Stimulated activated CD4-positive, alpha-beta T cell treated with anti-CD3 and anti-CD28 coated beads, Interleukin-2, amount 100 ng/mL, for 48 hours (primary cell): ENCODE results near the gene RAB27B.

Experiments
- DNase-seq, 2 donors: peaks; one replicate each; pipeline ENCODE4 v3.0.0-alpha.2; 2020

Gene RAB27B

DNA sequence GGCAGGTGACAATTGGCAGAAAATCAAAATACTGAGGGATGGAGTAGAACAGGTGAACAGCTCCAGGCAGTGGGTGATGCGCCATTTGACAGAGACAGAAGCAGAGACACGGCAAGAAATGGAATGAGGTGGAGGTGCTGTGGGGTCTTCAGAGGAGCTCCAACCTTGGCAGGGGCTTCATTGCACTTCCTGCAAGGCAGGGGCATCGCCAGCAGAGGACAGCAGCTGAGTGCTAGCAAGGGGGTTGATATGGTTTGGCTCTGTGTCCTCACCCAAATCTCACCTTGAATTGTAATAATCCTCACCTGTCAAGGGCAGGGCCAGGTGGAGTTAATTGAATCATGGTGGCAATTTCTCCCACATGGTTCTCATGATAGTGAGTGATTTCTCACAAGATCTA is 88.2 kb downstream of the RAB27B start:
- DNase-seq, result no peak

DNA sequence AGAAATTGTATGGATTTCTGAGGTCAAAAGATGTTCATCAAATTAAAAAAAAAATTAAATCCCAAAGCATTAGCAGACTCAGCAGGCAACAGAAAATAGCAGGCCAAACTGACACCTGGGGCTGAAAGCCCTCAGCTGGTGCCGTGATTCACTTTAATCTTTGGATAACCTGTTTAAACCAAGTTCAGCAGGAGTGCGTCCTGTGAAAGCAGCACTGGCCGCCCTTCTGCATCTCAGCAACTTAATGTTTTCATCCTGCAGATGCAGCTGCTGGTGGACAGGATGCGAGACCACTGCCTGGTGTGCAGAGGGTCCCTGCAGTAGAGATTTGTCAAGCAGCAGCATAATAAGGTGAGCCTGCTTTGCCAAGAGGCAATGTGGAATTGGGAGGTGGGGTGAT is 89.8 kb downstream of the RAB27B start:
- DNase-seq, result no peak

DNA sequence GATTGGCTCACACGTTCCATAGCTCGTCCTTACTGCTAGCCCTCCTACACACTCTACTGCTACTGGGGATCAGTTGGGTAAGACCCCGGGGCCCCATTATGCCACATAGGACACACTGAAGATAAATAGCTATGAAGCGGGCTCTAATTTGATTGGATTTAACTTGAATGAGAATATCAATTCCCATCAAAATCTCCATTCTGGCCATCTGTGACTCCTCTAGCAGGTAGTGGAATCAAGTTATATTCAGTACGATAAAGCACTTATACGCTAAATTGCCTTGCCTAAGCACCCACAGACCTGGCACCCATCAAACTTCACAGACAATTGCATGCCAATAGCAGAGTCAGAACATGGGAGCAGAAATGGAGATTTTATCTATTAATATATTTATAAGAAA is 91.1 kb downstream of the RAB27B start:
- no peak for DNase-seq

DNA sequence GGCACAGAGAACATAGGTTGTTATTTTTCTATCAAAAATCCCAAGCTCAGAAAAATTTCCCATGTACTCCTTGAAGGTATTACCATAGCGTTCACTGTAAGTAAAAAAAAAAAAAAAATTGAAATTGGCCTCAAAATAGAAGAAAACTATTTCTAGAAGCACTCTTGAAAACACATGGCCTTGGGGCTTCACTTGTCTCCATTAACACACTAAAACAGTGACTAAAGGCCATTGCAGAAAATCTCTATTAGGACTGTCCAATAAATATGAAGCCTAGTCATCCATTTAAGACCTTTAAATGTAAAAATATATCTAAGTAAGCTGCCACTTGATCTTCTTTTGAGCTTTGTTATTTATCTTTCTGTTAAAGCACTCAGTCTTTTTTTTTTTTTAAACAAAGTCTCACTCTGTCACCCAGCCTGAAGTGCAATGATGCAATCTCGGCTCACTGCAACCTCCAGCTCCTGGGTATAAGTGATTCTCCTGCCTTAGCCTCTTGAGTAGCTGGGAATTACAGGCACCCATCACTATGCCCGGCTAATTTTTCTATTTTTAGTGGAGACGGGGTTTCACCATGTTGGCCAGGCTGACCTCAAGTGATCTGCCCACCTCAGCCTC is 95.2 kb downstream of the RAB27B start:
- DNase-seq, result no peak

DNA sequence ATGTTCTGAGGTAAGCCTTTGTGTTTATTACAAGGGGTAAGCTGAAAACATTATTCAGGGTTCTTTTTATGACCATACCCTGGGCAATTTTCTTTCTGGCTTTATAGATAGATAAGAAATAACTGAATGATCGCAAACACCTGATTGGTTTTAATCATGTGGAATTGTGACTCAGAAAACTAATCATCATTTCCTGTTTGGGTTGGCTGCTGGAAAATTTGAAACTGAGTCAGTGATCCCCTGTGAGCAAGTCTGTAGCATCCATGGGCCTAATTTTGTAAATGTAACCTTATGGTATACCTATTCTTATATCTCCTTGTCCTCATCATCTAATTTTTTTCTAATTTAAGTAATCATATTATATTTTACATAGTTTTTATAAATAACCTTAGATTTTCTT is 96.7 kb downstream of the RAB27B start:
- no peak for DNase-seq

DNA sequence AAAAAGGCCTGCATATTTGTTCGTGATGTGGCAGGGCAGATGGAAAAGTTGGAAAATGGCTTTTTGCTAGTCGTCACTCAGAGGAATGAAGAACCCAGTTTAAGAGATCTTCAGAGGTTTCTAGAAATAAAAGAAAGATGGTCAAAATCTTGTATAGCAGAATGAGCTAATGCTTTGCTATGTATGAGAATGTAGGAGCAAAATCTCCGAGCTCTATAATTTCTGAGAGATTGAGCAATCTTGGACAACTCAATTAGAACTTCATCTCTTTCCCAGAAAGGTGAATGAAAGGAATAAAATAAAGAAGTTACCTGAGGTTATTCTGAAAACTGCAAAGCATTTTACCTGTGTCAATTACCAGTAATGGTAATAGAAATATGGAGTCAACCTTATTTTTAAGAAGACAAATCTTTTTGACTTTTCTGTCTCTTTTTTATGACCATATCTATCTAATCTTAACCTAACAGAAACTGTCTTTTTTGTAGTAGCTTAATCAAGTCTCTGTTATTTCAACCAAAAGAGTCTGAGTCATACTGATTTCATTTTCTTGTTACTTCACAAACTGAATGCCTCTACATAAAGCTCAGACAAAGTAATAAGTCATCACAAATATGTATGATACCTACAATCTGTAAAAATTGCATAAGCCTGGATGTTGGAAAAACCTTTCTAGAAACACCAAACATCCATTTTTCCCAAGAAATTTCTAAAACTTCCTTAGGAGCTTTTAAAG is 98.5 kb downstream of the RAB27B start:
- no peak for DNase-seq

DNA sequence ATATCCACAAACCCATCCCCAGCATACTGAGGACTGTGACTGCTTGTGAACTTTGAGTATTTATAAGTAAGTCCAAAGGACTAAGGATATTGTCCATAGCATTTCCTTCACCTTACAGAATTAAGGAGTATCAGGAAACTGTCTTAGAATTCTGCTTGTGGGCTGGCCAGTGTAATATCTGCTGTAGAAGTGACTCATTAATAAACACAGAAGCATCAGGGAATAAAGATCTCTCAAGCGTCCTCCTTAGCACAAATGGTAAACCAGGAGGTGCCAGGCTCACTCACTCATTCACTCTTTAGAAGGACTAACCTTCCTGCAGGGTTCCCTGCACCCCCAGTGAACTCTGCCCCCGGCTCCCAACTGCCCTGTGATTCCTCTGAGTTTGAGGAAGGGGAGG is 100.0 kb downstream of the RAB27B start:
- DNase-seq, result no peak

DNA sequence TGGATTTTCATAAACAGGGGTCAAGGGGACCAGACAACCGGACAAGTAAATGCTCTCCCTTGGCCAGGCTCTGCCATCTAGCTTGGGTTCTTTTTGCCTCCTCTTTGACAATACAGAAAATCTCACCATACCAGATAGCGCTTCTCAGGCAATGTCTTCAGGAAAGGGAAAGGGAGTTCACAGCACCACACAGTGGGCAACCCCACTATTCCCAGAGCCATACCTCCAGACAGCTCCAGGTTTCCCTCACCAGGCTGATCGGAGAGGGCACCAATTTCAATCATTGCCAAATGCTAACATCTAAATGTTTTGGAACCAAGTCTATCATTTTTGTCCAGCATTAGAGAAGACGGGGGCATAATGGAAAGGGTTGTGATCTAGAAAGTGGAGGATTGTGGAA is 102.9 kb downstream of the RAB27B start:
- no peak for DNase-seq

DNA sequence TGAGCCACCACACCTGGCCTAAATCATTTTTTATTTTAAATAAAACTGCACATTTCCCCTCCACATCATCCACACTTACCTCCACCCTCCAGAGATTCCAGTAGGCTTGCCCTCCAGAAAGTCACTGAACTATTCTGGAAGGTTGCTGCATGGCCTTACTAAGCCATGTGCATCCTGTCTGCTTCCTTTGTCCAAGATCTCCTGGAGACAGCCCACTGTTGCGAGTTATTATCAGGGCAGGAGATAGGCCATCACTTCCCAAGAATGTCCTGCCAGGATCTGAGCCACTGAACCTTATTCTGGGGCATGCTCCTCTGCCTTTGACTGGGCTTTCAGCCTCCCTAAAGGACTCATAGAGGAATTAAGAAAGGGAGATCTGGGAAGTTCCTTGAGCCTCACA is 104.2 kb downstream of the RAB27B start:
- DNase-seq, result no peak

DNA sequence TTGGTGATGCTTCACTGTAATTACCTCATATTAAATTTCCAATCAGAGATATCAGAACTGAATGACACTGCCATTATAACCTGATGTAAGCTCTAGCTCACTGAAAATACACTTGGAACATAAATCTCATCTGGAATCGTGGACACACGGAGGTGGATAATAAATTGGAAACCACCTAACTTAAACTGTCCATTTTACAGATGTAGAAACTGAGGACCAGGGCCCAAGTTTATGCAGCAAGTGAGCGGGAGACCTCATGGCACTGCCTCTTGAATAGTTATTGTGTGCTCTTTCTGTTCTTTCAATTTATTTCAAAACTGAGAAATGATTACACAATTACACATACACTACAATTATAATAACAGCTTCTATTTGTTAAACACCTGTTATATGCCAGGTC is 110.2 kb downstream of the RAB27B start:
- DNase-seq, result no peak

DNA sequence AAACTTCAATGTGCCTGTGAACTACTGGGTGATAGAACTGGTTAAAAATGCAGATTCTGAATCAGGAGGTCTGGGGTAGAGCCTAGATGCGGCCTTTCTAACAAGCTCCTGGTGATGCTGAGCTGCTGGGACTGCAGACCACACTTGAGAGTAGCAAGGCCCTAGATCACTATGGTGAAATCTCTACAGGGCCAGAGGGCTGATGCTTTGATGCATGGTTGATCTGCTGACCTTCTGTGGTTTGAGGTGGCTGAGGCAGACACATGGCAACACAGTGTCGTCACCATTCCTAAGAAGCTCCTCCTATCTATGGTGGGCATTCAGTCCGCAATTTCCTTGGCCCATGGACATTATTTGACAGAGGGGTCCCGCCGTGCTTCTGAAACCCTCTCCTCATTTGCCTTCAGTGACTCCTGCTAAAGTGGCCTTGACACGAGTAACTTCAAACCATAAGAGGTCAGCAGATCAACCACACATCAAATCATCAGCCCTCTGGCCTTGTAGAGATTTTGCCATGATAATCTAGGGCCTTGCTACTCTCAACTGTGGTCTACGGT is 111.2 kb downstream of the RAB27B start:
- no peak for DNase-seq

DNA sequence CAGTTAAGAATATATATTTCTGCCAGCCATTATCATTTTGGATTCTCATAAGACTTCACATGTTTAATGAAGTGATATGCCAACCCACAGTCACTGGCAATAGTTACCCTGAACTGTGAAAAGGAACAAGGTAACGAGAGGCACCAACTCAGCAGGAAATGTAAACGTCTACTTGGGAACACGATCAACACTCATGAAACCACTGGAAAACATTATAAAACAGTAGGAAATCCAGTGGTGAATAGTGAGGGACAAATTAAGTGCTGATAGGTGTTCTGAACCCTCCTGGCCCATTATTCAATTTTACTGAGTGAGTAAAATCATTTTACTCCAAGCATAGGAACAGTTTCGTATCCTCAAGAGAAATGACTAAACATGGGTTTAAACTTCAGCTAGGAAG is 113.9 kb downstream of the RAB27B start:
- no peak for DNase-seq

DNA sequence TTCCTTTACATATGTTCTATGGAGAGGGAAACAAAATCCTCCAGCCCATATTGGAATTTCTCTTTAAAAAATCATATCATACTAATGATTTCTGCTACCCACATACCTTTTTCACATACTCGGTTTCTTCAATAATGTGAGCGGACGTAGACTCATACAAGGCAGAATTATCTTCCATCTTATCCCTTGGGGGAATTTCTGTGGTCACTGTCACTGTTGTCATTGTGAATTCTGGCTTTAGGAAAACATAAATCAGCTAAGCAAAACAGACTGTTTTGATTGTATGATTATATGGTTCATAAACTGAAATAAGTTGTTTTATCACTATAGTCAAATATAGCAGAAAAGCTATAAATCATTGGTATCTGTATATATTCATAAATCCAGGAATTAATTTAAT is 114.3 kb downstream of the RAB27B start:
- DNase-seq, result no peak
